SKM-1 (cell line): ENCODE results near the gene FURIN.
"Not testable (repeated sequence)": the region's sequence is repeated elsewhere in the genome, so short reads cannot be mapped to it uniquely, and the experiment has no call there.

ENCODE experiments used
- DNase-seq: peaks from one replicate; lab custom pipeline; 2025; ENCODE audit not compliant: unreplicated experiment; lab: John Stamatoyannopoulos, UW

FURIN gene

GRCh38 chr15:90868261-90868689 lies at the start of gene FURIN:
FURIN (plus strand) TSS chr15:90868588; CDS start chr15:90875741, 7,153 bp downstream.
- DNase-seq, result no peak

GRCh38 chr15:90819390-90819789 lies 49.0 kb upstream of the FURIN start:
- no peak for DNase-seq

GRCh38 chr15:90819850-90820249 lies 48.5 kb upstream of the FURIN start:
- DNase-seq, result no peak

- DNase-seq, result no peak
Measured at GRCh38 chr15:90820481-90820880, 47.9 kb upstream of the FURIN start.

- no peak for DNase-seq
Measured at GRCh38 chr15:90822204-90822955, 46.0 kb upstream of the FURIN start.

GRCh38 chr15:90823455-90823974 lies 44.9 kb upstream of the FURIN start:
- no peak for DNase-seq

- not testable (repeated sequence) for DNase-seq
Measured at GRCh38 chr15:90825115-90825899, 43.1 kb upstream of the FURIN start.

GRCh38 chr15:90826206-90826885 lies 42.0 kb upstream of the FURIN start:
- not testable (repeated sequence) for DNase-seq

- no peak for DNase-seq
Measured at GRCh38 chr15:90826886-90827435, 41.4 kb upstream of the FURIN start.

- DNase-seq, result no peak
Measured at GRCh38 chr15:90828111-90828510, 40.3 kb upstream of the FURIN start.

- DNase-seq, result no peak
Measured at GRCh38 chr15:90829126-90829525, 39.3 kb upstream of the FURIN start.

GRCh38 chr15:90829942-90830440 lies 38.4 kb upstream of the FURIN start:
- DNase-seq, result peak; percentile 66

GRCh38 chr15:90834626-90835025 lies 33.8 kb upstream of the FURIN start:
- DNase-seq, result no peak

- DNase-seq, result no peak
Measured at GRCh38 chr15:90836296-90836871, 32.0 kb upstream of the FURIN start.

GRCh38 chr15:90837094-90837493 lies 31.3 kb upstream of the FURIN start:
- DNase-seq, result no peak

- no peak for DNase-seq
Measured at GRCh38 chr15:90838139-90838538, 30.2 kb upstream of the FURIN start.

- no peak for DNase-seq
Measured at GRCh38 chr15:90838544-90838943, 29.8 kb upstream of the FURIN start.

- peak; percentile 82 for DNase-seq
Measured at GRCh38 chr15:90839187-90840071, 29.0 kb upstream of the FURIN start.

GRCh38 chr15:90840157-90840855 lies 28.1 kb upstream of the FURIN start:
- no peak for DNase-seq
